ENCODE data around the gene MAP4K2.

Gene MAP4K2

GRCh38 chr11:64736654-64737053 lies 66.4 kb downstream of the MAP4K2 start:
- no peak for DNase-seq (ENCODE audit: low read depth in 2 of 2)

- DNase-seq (ENCODE audit: low read depth in 2 of 2): no peak
Measured at GRCh38 chr11:64735725-64736259, 67.2 kb downstream of the MAP4K2 start.

Measured in activated CD8-positive, alpha-beta memory T cell treated with anti-CD3 and anti-CD28 coated beads for 4 hours (primary cell).